AG09319 (cell line): Measurements from ENCODE around the gene CTNND1.

ENCODE experiments used
- DNase-seq: peaks from one replicate; pipeline ENCODE4 v3.0.0-alpha.2; 2010; ENCODE audit warnings: low read depth; ENCODE audit errors: extremely low read depth
- TF ChIP-seq, protein P1 (sequence below): IDR thresholded peaks from 2 replicates; pipeline ENCODE4 v1.5.1; 2011; ENCODE audit warnings: low read depth, mild to moderate bottlenecking, inconsistent platforms, low read length, moderate library complexity

Gene CTNND1

DNA sequence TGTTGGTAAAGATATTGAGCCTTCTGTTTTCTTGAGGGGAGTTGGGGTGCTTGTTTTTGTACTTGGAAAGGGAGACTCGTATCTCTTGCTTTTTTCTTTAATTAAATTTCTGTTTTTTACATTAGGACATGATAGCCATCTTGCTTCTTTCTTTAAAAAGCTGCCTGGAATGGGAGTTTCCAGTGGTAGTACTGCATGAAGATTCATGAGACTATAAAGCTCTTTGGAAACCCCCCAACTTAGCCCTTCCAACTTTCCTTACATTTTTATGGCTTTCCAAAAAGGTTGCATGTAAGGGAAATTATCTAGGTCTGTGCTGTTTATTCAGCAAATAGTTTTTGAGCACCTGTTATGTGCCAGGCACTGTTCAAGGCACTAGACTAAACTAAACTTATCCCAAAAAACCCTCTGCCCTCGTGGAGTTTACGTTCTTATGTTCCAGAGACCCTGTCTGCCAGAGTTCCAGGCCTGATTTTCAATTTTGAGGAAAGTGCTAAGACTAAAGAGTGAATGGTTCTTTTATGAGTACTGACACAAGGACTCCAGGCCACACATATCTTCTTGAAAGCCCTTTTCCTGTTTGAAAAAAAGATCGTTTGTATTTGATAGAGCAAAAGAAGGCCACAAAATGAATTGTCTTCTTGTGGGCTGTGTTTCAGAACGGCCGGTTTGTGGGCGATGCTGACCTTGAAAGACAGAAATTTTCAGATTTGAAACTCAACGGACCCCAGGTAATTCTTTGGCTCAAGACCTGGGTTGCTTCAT is 31.9 kb downstream of the CTNND1 start:
- TF ChIP-seq, protein P1, sequence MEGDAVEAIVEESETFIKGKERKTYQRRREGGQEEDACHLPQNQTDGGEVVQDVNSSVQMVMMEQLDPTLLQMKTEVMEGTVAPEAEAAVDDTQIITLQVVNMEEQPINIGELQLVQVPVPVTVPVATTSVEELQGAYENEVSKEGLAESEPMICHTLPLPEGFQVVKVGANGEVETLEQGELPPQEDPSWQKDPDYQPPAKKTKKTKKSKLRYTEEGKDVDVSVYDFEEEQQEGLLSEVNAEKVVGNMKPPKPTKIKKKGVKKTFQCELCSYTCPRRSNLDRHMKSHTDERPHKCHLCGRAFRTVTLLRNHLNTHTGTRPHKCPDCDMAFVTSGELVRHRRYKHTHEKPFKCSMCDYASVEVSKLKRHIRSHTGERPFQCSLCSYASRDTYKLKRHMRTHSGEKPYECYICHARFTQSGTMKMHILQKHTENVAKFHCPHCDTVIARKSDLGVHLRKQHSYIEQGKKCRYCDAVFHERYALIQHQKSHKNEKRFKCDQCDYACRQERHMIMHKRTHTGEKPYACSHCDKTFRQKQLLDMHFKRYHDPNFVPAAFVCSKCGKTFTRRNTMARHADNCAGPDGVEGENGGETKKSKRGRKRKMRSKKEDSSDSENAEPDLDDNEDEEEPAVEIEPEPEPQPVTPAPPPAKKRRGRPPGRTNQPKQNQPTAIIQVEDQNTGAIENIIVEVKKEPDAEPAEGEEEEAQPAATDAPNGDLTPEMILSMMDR, result no peak
- DNase-seq, result no peak

DNA sequence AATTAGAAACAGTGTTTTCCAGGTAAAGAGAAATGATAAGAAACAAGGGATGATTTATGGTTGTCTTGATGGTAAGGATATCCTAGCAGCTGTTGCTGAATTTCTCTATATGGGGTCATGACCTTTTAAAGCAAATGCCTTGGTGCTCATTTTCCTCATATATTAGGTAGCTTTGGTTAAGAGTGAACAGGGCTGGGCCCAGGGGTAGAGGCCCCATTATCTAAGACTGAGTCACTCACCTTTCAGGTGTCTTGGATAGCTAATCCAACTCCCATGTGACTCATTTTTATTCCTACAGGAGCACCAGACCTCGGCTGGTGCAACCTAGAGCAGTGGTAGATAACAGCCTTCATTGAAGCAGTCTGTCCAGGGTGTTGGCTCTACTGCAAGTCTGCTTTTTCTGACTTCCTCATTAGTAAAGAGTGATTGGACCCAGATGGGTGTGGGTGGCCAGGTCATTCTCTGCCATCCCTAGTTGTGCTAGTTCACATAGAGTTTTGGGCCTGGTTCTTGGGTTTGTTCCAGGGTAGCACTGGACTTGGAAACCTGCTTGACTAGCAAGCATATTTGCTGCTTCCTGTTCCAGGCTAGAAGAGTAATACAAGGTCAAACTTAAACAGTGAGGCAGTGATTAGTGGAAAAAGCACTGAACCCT is 37.4 kb downstream of the CTNND1 start:
- peak; percentile 81 for DNase-seq
- TF ChIP-seq, protein P1, result no peak

DNA sequence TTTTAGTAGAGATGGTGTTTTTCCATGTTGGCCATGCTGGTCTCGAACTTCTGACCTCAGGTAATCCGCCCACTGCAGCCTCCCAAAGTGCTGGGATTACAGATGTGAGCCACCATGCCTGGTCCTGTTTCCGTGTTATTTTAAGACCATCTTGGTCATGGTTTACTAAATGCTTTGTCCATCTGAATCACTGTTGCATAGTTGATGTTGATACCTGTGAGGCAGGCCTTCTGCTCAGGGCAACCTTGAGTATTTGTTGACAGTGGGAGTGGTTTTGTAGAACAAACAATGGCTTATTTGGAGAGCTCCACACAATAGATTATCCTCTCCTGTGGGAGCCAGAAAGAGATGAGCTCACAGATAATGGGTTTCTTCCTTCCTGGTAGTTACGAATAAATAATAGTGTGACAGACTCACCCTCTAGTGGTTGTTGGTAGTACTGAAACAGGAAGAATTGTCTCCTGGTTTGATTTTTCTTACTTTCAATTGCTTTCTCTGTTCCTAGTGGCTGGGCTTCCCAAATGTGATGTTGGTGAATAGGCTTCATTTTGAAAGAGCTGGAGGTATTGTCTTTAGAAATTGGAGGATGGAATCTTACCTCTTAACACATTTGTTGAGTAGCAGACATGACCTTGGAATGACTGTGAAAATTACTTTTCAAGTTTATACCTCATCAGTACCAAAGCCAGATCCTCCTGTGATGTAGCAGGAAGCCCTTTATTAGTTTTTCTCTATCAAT is 39.0 kb downstream of the CTNND1 start:
- peak; percentile 43 for DNase-seq

DNA sequence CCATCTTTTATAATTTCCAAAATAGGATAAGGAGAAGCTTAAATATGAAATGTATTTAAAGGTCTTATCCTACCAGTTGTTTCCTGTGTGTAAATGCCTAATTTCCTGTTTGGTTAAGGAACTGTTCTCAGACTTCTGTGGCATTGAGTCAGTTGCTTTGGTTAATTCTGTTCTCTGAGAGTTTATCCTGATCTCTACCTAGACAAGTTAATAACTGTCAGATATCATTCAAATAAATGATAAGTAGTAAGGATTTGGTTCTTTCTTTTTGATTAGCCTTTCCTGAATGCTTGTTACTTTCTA is 39.5 kb downstream of the CTNND1 start:
- TF ChIP-seq, protein P1, result no peak
- DNase-seq, result no peak

More for the DNA sequence above, 39.0 kb downstream of the CTNND1 start:
- TF ChIP-seq, protein P1, result peak; percentile 77

DNA sequence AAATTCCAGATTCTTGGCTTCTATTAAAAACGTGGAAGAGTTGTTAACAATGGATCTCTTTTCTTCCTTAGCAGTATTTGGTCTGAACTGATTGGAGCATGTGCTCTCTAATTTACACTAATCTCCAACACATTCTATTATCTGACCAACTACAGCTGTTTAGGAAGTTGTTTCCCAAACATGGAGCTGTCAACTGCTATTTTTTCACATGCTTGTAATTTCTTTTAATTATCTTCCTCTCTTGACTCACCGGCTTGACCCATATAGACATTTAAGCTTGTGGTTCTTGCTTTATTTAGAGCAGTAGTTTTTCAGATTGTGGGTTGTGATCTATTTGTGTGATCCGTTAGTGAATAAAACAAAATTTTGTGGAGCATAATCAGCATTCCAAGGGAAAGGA is 40.8 kb downstream of the CTNND1 start:
- TF ChIP-seq, protein P1, result no peak
- no peak for DNase-seq

DNA sequence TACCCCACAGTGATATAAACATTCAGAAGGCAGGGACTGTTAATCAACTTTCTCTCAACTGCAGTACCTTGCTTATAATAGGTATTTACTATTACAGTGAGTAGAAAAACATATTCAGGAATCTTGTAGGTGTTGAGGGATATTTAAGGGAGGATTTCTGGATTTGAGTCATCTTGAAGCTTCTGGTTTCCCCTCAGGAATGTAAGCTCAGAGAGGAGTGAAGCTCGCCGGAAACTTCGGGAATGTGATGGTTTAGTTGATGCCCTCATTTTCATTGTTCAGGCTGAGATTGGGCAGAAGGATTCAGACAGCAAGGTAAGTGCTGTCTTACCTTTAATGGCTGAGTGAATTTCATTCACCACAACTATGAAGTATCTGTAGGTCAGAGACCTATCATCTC is 42.9 kb downstream of the CTNND1 start:
- no peak for DNase-seq
- TF ChIP-seq, protein P1, result no peak

DNA sequence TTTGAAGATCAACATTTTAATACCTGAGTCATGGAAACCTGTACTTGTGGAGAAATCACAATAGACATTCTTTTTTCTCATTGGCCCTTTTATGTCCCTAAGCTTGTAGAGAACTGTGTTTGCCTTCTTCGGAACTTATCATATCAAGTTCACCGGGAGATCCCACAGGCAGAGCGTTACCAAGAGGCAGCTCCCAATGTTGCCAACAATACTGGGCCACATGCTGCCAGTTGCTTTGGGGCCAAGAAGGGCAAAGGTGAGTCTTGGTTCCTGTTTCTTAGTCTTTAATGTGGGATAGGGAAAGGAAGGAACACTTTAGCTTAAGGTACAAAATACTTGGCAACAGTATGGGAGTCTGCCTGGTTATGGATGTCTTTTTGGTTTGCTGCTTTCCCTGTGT is 44.2 kb downstream of the CTNND1 start:
- DNase-seq, result no peak
- TF ChIP-seq, protein P1, result no peak
